Activated CD4-positive, CD25-positive, alpha-beta regulatory T cell treated with anti-CD3 and anti-CD28 coated beads, Interleukin-2, amount 50 U/mL, for 24 hours (primary cell): Measurements from ENCODE around the gene QPRT.
"Not testable (repeated sequence)": the region's sequence is repeated elsewhere in the genome, so short reads cannot be mapped to it uniquely, and the experiment has no call there.

ENCODE experiments used
- ATAC-seq, 2 donors: fragments of 150-1000 bp; cut with Tn5 transposase; one replicate each; pipeline ENCODE4 v1.10.0; 2021; ENCODE audit warnings: mild to moderate bottlenecking in 1 of 2, moderate library complexity in 1 of 2

Gene QPRT

GRCh38 chr16:29720703-29721102 is 41.7 kb downstream of the QPRT start:
- no peak for ATAC-seq

GRCh38 chr16:29721167-29721879 is 42.3 kb downstream of the QPRT start:
- ATAC-seq, result not testable (repeated sequence)

GRCh38 chr16:29726845-29727377 is 47.9 kb downstream of the QPRT start:
- ATAC-seq, result no peak

- ATAC-seq, result no peak
These were observed 48.5 kb downstream of the QPRT start for GRCh38 chr16:29727452-29727851.

GRCh38 chr16:29729116-29729521 is 50.1 kb downstream of the QPRT start:
- no peak for ATAC-seq

- ATAC-seq, result no peak
These were observed 51.7 kb downstream of the QPRT start for GRCh38 chr16:29730649-29731048.

- peak; percentile 95 to 97 for ATAC-seq
These were observed 53.0 kb downstream of the QPRT start for GRCh38 chr16:29731768-29732601.

- no peak for ATAC-seq
These were observed 55.8 kb downstream of the QPRT start for GRCh38 chr16:29734786-29735185.

- no peak for ATAC-seq
These were observed 57.1 kb downstream of the QPRT start for GRCh38 chr16:29736112-29736511.

- ATAC-seq, result no peak
These were observed 57.8 kb downstream of the QPRT start for GRCh38 chr16:29736764-29737163.

GRCh38 chr16:29737713-29738112 is 58.7 kb downstream of the QPRT start:
- ATAC-seq, result no peak

GRCh38 chr16:29738514-29738913 is 59.5 kb downstream of the QPRT start:
- ATAC-seq, result peak; percentile 89 to 91

- ATAC-seq, result not testable (repeated sequence)
These were observed 61.1 kb downstream of the QPRT start for GRCh38 chr16:29739927-29740629.

GRCh38 chr16:29740630-29741015 is 61.6 kb downstream of the QPRT start:
- ATAC-seq, result not testable (repeated sequence)

GRCh38 chr16:29742683-29743275 is 63.8 kb downstream of the QPRT start:
- ATAC-seq, result no peak

- ATAC-seq, result no peak
These were observed 64.5 kb downstream of the QPRT start for GRCh38 chr16:29743475-29743826.

GRCh38 chr16:29743827-29744531 is 65.0 kb downstream of the QPRT start:
- no peak for ATAC-seq

- no peak for ATAC-seq
These were observed 65.6 kb downstream of the QPRT start for GRCh38 chr16:29744541-29745101.

- peak; percentile 67 to 73 for ATAC-seq
These were observed 66.3 kb downstream of the QPRT start for GRCh38 chr16:29745121-29745852.

GRCh38 chr16:29745853-29746345 is 66.9 kb downstream of the QPRT start, which contains the start of gene C16orf54:
TSS of gene C16orf54 (minus strand) at chr16:29745990. CDS start at chr16:29744951, 1,039 bp downstream.
- peak; percentile 74 to 78 for ATAC-seq

GRCh38 chr16:29746518-29746917 is 67.5 kb downstream of the QPRT start:
- ATAC-seq, result not testable (repeated sequence)
